ENCODE results near the gene SPRR1A.

SPRR1A gene

DNA sequence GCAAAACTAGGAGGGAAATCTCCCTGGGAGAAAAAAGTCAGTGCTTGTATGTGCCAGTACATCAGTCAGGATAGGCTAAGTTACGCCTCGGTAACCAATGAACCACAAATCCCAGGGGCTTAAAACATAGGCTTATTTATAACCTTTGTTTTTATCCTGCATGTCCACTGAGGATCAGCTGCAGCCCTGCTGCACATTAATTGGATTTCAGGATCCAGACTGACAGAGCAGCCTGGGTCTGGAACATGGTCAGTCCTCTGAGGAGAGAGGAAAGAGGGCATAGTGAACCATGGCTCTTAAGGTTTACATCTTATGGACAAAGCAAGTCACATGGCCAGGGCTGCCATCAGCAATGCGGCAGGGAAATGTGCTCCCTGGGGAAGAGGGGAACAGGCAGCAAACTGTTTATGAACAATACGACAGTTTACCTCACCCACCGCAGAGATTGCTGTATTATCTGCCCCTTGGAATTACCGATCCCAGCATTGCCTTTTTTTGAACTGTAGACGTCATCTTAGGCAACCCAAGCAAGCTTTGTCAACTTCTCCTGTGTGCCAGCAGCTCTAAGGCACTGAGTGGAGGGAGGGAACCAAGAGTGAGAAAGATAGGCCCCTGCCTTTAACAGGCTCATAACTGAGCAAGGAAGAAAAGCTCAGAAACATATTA is 22.5 kb upstream of the SPRR1A start:
- no peak for DNase-seq (ENCODE audit: low spot score)
- H3K36me3 Mint-ChIP-seq (ENCODE audit: low read depth): no peaks in the 10 kb centered on the region
- H3K9me3 Mint-ChIP-seq: no peaks in the 10 kb centered on the region
- H3K27me3 Mint-ChIP-seq (ENCODE audit: low read depth): no peaks in the 10 kb centered on the region
- H3K4me3 Mint-ChIP-seq: no peak overlapping the region
- no peak overlapping the region for H3K27ac Mint-ChIP-seq
- peaks cover 2% of the 10 kb centered on the region for H3K4me1 Mint-ChIP-seq (ENCODE audit: low read depth)

DNA sequence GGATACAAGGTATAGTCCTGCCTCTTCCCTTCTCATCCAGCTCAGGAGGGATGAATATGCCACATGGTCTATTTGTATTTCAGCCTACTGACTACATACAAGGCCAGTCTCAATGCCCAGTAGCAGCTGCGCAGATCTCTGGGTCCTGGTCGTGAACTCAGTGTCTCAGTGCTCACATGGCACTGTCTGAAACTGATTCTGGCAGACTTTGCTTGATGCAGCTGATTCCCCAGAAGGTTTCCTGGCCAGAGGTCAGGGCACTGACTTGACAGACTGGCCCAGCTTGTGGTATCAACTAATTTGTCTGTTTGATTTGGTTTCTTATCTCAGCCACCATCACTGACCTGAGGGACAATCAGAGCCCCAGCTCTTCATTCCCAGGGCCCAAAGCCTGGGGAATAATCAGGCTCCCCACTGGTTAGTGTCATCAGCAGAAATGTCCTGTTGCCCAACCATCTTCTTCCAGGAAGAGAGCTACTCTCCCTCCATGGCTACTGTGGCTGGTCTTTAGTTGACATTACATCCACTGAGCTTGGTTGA is 20.9 kb upstream of the SPRR1A start:
- DNase-seq (ENCODE audit: low spot score): no peak
- no peaks in the 10 kb centered on the region for H3K9me3 Mint-ChIP-seq
- peaks cover 9% of the 10 kb centered on the region for H3K4me1 Mint-ChIP-seq (ENCODE audit: low read depth)
- no peak overlapping the region for H3K27ac Mint-ChIP-seq
- H3K36me3 Mint-ChIP-seq (ENCODE audit: low read depth): no peaks in the 10 kb centered on the region
- no peak overlapping the region for H3K4me3 Mint-ChIP-seq
- H3K27me3 Mint-ChIP-seq (ENCODE audit: low read depth): no peaks in the 10 kb centered on the region

DNA sequence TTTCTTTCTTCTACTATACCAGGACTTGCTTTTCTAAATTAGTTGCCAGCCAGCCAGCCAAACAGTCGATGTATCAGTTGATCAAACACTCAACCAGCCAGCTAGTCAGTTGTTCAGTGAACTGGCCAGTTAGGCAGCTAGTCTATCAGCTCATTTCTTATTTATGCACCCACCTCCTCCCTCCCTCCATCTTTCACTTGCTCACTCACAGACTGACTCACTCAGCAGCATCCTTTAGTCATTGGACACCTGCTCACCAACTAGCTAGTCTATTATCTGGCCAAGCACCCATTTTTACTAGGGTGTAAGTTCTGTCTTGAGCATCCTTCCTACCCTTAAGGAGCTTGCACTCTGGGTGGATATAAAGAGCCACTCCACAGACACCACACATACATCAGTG is 19.3 kb upstream of the SPRR1A start:
- no peak overlapping the region for H3K27ac Mint-ChIP-seq
- no peaks in the 10 kb centered on the region for H3K27me3 Mint-ChIP-seq (ENCODE audit: low read depth)
- no peak for DNase-seq (ENCODE audit: low spot score)
- no peaks in the 10 kb centered on the region for H3K9me3 Mint-ChIP-seq
- H3K36me3 Mint-ChIP-seq (ENCODE audit: low read depth): no peaks in the 10 kb centered on the region
- no peak overlapping the region for H3K4me3 Mint-ChIP-seq
- H3K4me1 Mint-ChIP-seq (ENCODE audit: low read depth): peaks cover 9% of the 10 kb centered on the region

DNA sequence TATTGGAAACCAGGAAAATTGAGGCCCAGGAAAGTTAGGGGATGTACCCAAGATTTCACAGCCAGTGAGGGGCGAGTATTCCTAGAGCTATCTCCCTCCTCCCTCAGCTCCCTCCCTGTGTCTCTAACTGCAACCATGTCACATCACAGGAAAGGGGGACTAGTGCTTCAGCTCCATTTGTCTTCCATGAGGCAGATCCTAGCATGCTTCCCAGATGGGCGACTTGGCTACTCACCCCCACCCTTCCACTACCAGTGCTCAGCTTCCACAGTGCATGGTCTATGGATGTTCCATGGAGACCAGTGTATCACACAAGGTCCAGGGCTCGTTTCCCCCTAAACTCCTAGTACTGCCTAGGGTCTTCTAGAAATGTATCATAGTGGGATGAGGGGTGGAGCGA is 18.0 kb upstream of the SPRR1A start:
- Mint-ChIP-seq H3K27ac (no peak overlapping the region), H3K4me3 (no peak overlapping the region), H3K36me3 (ENCODE audit: low read depth) (no peaks in the 10 kb centered on the region), H3K4me1 (ENCODE audit: low read depth) (peaks cover 9% of the 10 kb centered on the region), H3K27me3 (ENCODE audit: low read depth) (no peaks in the 10 kb centered on the region), H3K9me3 (no peaks in the 10 kb centered on the region)
- no peak for DNase-seq (ENCODE audit: low spot score)

DNA sequence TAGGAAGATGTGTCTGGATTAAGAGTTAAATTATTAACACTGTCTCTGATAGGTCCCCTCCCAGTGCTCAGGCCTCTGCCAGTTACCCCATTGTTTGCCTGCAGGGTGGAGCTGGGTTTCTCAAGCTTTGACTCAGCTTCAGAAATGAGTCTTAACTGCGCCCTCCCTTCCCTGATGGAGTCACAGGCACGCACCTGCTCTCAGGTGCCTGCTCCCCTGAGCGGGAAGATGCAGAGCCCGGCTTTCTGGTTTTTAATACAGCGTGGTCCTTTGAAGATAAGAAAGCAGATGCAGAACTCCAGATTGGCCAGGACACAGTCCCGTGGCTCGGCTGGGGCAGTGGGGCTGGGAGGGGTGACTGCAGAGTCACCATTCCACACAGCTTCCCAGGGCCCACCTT is 16.7 kb upstream of the SPRR1A start:
- H3K9me3 Mint-ChIP-seq: no peaks in the 10 kb centered on the region
- DNase-seq (ENCODE audit: low spot score): no peak
- H3K36me3 Mint-ChIP-seq (ENCODE audit: low read depth): no peaks in the 10 kb centered on the region
- no peak overlapping the region for H3K4me3 Mint-ChIP-seq
- H3K27me3 Mint-ChIP-seq (ENCODE audit: low read depth): peaks cover 2% of the 10 kb centered on the region
- H3K27ac Mint-ChIP-seq: no peak overlapping the region
- peaks cover 9% of the 10 kb centered on the region for H3K4me1 Mint-ChIP-seq (ENCODE audit: low read depth)

DNA sequence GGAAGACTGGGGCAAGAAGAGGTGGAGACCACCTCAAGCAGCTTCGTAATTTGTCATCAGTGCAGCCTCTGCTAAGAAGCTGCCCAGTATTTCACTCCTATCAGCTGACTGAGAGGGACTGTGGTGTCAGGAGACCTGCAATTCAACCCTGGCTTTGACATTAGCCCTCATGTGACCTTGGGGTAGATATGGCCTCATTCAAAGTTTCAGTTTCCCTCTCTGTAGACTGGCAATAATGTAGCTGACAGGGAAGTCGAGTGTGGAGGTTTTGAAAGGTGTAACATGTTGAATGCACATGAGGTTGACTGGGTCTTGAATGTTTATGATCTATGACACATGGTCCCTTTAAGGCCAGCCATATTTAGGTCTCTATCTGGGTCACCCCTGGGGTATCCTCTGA is 15.6 kb upstream of the SPRR1A start:
- no peak overlapping the region for H3K4me3 Mint-ChIP-seq
- no peak for DNase-seq (ENCODE audit: low spot score)
- H3K4me1 Mint-ChIP-seq (ENCODE audit: low read depth): peaks cover 9% of the 10 kb centered on the region
- no peak overlapping the region for H3K27ac Mint-ChIP-seq
- H3K9me3 Mint-ChIP-seq: no peaks in the 10 kb centered on the region
- peaks cover 2% of the 10 kb centered on the region for H3K27me3 Mint-ChIP-seq (ENCODE audit: low read depth)
- no peaks in the 10 kb centered on the region for H3K36me3 Mint-ChIP-seq (ENCODE audit: low read depth)

DNA sequence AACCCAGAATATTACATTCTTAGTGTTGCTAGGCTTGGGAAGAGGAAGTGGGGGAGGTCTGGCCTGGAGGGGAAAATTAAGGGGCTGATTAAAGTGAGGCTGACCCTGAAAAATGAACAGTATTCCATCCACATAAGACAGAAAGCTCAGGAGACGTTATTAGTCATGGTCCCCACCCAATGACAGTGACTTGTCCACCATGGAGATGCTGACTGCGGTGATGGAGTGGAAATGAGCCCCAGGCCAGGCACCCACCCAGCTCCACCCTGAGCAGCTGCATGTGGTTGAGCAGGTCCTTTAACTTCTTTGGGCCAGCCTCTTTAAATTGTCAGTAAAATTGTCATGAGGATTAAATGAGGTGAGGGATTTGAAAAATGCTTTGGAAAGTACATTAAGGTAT is 14.8 kb upstream of the SPRR1A start:
- Mint-ChIP-seq H3K27me3 (ENCODE audit: low read depth) (peaks cover 2% of the 10 kb centered on the region), H3K9me3 (no peaks in the 10 kb centered on the region), H3K4me1 (ENCODE audit: low read depth) (peaks cover 9% of the 10 kb centered on the region), H3K4me3 (no peak overlapping the region), H3K36me3 (ENCODE audit: low read depth) (no peaks in the 10 kb centered on the region), H3K27ac (no peak overlapping the region)
- no peak for DNase-seq (ENCODE audit: low spot score)

DNA sequence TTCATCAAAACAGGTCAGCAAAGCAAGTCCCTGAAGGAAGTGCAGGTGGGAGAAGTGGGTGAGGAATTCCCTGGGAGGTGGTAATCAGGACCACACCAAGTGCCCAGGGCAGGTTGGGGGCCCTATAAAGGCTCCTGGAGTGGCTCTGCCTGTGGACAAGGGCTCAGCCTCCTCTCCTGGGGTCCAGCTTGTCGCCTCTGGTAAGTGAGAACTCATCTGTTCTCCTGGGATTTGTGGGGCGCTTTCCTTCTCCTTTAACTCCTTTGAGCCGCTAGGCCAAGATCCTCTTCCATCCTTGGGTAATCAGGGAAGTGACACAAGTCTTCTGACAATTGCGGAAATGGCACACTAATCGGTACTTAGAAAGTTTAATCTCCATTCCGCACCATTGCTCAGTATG is 13.4 kb upstream of the SPRR1A start, which contains the start of gene SPRR4:
Gene SPRR4 (plus strand): TSS at position 154 of the 400 bp plus-strand sequence. CDS start 1,243 bp downstream, outside the sequence.
- H3K27me3 Mint-ChIP-seq (ENCODE audit: low read depth): peaks cover 6% of the 10 kb centered on the region
- H3K36me3 Mint-ChIP-seq (ENCODE audit: low read depth): no peaks in the 10 kb centered on the region
- no peak within 1 kb of the TSS for H3K4me3 Mint-ChIP-seq
- H3K27ac Mint-ChIP-seq: no peak within 1 kb of the TSS
- DNase-seq (ENCODE audit: low spot score): no peak
- H3K4me1 Mint-ChIP-seq (ENCODE audit: low read depth): peaks cover 9% of the 10 kb centered on the region
- no peaks in the 10 kb centered on the region for H3K9me3 Mint-ChIP-seq

DNA sequence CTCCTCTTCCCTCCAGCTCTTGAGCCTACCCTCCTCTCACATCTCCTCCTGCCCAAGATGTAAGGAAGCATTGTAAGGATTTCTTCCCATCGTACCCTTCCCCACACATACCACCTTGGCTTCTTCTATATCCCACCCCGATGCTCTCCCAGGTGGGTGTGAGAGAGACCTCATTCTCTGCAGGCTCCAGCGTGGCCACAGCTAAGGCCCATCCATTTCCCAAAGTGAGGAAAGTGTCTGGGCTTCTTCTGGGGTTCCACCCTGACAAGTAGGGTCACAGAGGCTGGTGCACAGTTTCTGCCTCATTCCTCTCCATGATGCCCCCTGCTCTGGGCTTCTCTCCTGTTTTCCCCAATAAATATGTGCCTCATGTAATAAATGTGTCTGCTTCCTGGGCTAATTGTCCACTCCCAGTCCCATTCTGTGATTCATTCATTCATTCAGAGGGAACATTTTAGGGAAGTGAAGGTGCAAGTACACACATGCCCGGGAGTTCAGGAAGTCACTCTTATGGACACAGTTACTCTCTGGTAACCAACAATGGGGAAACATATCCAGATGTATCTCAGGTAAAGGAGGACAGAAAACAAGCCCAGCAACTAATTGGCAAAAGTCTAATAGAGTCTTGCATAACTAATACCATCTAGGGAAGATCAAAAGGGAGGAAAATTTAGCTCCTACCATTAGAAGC is 11.5 kb upstream of the SPRR1A start:
- peaks cover 7% of the 10 kb centered on the region for H3K27me3 Mint-ChIP-seq (ENCODE audit: low read depth)
- no peak for DNase-seq (ENCODE audit: low spot score)
- H3K9me3 Mint-ChIP-seq: no peaks in the 10 kb centered on the region
- no peak overlapping the region for H3K4me3 Mint-ChIP-seq
- H3K36me3 Mint-ChIP-seq (ENCODE audit: low read depth): no peaks in the 10 kb centered on the region
- no peak overlapping the region for H3K27ac Mint-ChIP-seq
- peaks cover 1% of the 10 kb centered on the region for H3K4me1 Mint-ChIP-seq (ENCODE audit: low read depth)

DNA sequence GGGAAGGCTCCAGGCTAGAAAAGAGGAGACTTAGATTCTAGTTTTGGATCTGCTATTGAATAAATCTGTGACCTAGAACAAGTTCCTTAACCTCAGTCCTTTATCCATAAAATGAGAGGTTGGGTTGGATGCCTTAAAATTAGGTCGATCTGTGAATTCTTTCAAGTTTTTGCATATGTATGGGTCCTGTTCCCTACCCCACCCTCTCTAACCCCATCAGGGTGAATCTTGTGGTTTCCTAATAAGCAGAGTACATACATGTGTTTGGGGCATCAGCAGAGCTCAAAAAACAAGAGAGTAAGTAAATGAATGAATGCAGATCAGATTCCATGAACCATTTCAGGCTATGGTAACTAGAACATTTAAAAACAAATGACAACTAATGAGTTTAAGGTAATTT is 7.2 kb upstream of the SPRR1A start:
- Mint-ChIP-seq H3K27ac (no peak overlapping the region), H3K4me3 (no peak overlapping the region), H3K27me3 (ENCODE audit: low read depth) (peaks cover 10% of the 10 kb centered on the region), H3K9me3 (no peaks in the 10 kb centered on the region), H3K36me3 (ENCODE audit: low read depth) (no peaks in the 10 kb centered on the region), H3K4me1 (ENCODE audit: low read depth) (no peaks in the 10 kb centered on the region)
- DNase-seq (ENCODE audit: low spot score): no peak

DNA sequence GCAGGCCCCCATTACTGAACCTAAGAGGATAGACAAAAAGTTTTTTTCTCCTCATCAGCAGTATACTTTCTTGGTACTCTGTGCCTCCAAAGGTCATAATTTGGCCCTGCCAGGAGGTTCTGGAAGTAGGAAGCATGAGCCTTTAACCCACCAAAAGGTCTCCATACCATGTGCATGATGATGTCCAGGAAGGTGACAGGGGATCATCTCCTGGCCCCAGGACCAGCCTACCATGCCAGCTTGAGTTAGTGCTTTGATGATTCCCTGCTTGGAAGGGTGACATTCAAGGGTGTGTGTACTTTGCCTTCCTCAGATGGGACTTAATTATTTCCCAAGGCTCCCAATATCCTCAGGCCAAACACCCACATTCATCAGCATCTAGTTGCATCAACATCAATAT is 6.3 kb upstream of the SPRR1A start:
- Mint-ChIP-seq H3K27ac (no peak overlapping the region), H3K4me3 (no peak overlapping the region), H3K36me3 (ENCODE audit: low read depth) (no peaks in the 10 kb centered on the region)

DNA sequence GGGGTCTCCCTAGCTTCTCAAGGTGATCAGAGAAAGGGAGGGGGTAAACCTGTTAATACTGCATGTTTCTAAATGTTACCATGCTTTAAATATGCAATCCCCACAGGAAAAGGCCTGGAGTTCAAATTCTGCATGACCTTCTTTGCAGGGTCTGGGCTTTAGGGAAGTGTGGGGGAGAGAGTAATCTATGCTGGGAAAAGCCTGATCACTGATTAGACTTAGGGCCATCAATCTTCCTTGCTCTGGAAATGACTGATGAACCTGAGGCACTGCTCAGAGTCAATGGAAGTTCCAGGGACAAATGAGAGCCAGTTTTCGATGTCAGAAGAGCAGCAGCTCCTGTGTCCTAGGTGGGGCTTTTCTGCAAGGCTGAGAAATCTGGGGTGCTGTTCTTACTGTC is 3.2 kb upstream of the SPRR1A start:
- Mint-ChIP-seq H3K4me3 (no peak overlapping the region), H3K27me3 (ENCODE audit: low read depth) (peaks cover 5% of the 10 kb centered on the region), H3K4me1 (ENCODE audit: low read depth) (no peaks in the 10 kb centered on the region), H3K36me3 (ENCODE audit: low read depth) (no peaks in the 10 kb centered on the region), H3K9me3 (no peaks in the 10 kb centered on the region), H3K27ac (no peak overlapping the region)
- no peak for DNase-seq (ENCODE audit: low spot score)

More for the DNA sequence above, 6.3 kb upstream of the SPRR1A start:
- no peaks in the 10 kb centered on the region for H3K4me1 Mint-ChIP-seq (ENCODE audit: low read depth)
- H3K27me3 Mint-ChIP-seq (ENCODE audit: low read depth): peaks cover 8% of the 10 kb centered on the region
- no peaks in the 10 kb centered on the region for H3K9me3 Mint-ChIP-seq
- no peak for DNase-seq (ENCODE audit: low spot score)

DNA sequence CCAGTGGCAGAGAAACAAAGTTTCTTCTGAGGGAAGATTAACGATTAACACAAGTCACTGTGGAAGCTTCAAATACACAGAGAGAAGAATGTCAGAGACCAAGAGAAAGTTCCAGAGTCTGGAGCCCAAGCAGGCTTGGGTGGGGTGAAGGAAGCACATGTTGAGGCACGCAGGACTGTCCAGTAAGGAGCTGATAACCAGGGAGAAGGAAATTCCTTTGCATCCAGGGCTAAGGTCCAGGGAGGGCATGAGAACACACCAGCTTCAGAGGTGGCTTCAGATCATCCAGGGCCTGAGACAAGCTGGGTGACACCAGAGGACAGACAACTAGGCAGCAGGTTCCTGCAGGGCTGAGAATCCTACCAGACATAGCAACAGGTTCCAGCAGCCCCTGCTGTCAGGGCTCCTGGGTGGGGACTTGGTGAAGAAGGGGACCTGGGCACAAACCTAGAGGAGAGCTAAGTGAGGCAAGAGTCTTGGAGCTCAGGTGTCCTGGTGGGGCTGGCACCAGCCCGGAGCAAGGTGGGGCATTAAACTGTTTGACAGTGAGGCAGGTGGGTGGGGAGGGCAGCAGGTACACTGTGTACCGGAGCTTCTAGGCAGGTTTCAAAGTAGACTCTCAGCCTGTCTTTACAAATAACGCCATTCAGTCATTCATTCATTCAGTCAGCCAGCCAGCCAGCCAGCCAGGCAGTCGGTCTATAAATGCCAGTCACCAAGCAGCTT is 2.6 kb upstream of the SPRR1A start:
- Mint-ChIP-seq H3K36me3 (ENCODE audit: low read depth) (no peaks in the 10 kb centered on the region), H3K27ac (no peak overlapping the region), H3K9me3 (no peaks in the 10 kb centered on the region), H3K4me1 (ENCODE audit: low read depth) (no peaks in the 10 kb centered on the region), H3K4me3 (no peak overlapping the region), H3K27me3 (ENCODE audit: low read depth) (peaks cover 7% of the 10 kb centered on the region)
- DNase-seq (ENCODE audit: low spot score): no peak

DNA sequence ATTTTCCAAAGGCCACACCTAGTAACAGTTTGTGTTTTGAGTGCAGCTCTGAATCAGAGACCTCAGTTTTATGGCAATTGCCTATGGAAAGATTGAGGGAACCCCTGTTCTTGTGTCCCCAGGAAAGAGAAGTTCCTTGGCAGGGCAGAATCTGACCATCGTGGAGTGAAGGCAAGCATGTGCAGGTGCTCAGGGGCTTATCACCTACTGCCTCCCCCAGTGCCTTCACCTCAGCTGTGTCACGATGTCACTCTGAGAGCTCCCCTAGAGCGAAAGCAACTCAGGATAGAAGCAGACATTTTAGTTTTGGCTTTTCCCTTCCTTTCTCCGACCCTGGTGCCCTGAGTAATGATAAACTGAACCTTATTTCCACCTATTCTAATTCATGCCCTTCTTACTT is 1.8 kb upstream of the SPRR1A start:
- H3K4me3 Mint-ChIP-seq: no peak overlapping the region
- no peak overlapping the region for H3K27ac Mint-ChIP-seq
- H3K4me1 Mint-ChIP-seq (ENCODE audit: low read depth): no peaks in the 10 kb centered on the region
- no peak for DNase-seq (ENCODE audit: low spot score)
- no peaks in the 10 kb centered on the region for H3K9me3 Mint-ChIP-seq
- H3K36me3 Mint-ChIP-seq (ENCODE audit: low read depth): no peaks in the 10 kb centered on the region
- H3K27me3 Mint-ChIP-seq (ENCODE audit: low read depth): peaks cover 10% of the 10 kb centered on the region
